H1 (cell line): ENCODE results near the gene IRF4. TPM values are rescaled to one million over a fixed set of nuclear protein-coding genes. Genes with fewer than 3 reads are reported as not detected.

ENCODE experiments used
- CTCF ChIA-PET: fragments of 300-600 bp; sonication (Branson Sonifier 250); formaldehyde crosslinking; loops from one replicate; lab custom pipeline; 2021; ENCODE audit not compliant: partially characterized antibody; lab: Charles Lee
- POLR2A ChIA-PET: fragments of 300-600 bp; sonication (Branson Sonifier 250); formaldehyde crosslinking; loops from one replicate; lab custom pipeline; 2021; ENCODE audit warnings: inconsistent platforms; ENCODE audit not compliant: partially characterized antibody; lab: Charles Lee
- DNase-seq, 2 experiments: peaks; one replicate each; pipeline versions ENCODE4 v3.0.0 to v3.0.0-alpha.2; 2010 to 2022; ENCODE audit warnings: low spot score in 2 of 2, low read depth in 1 of 2, mixed read lengths in 1 of 2
- FAIRE-seq: peaks from 2 replicates; lab custom pipeline; 2011; peaks lifted over from hg19 to GRCh38; lab: Jason Lieb, UNC
- H2AFZ ChIP-seq: 2 replicates; pipeline ENCODE4 v1.8.1; 2012; ENCODE audit warnings: low read length, inconsistent platforms
- H2AK5ac ChIP-seq: 2 replicates; pipeline ENCODE4 v1.6.1; 2013; ENCODE audit warnings: low read depth, low read length
- H2BK120ac ChIP-seq: replicated peaks from 2 replicates; pipeline ENCODE3; 2013; ENCODE audit warnings: low read depth, low read length, inconsistent platforms
- H2BK12ac ChIP-seq: 2 replicates; pipeline ENCODE4 v1.6.1; 2013; ENCODE audit warnings: low read depth, low read length
- H2BK15ac ChIP-seq: 2 replicates; pipeline ENCODE4 v1.6.1; 2013; ENCODE audit warnings: low read length
- H2BK20ac ChIP-seq: 2 replicates; pipeline ENCODE4 v1.6.1; 2013; ENCODE audit warnings: low read length
- H2BK5ac ChIP-seq: 2 replicates; pipeline ENCODE4 v1.6.1; 2013; ENCODE audit warnings: low read depth, low read length
- H3K14ac ChIP-seq: 2 replicates; pipeline ENCODE4 v1.6.1; 2013; ENCODE audit warnings: inconsistent platforms; ENCODE audit not compliant: insufficient read length
- H3K18ac ChIP-seq: 2 replicates; pipeline ENCODE4 v1.6.1; 2013; ENCODE audit warnings: low read length; ENCODE audit errors: extremely low read depth
- H3K23ac ChIP-seq: 2 replicates; pipeline ENCODE4 v1.6.1; 2013; ENCODE audit warnings: inconsistent platforms; ENCODE audit not compliant: insufficient read length
- H3K23me2 ChIP-seq: 2 replicates; pipeline ENCODE4 v1.6.1; 2013; ENCODE audit warnings: low read depth, low read length
- H3K27ac ChIP-seq: 2 replicates; pipeline ENCODE4 v1.6.1; 2011; ENCODE audit warnings: low read depth, low read length, inconsistent platforms
- H3K27me3 ChIP-seq, 4 experiments: replicated peaks in 1 of 4; 1 replicate in 1 of 4; 2 replicates in 3 of 4; pipeline versions ENCODE4 v1.6.1 to v1.8.1; 2011 to 2013; ENCODE audit warnings: low read length in 3 of 4, mild to moderate bottlenecking in 3 of 4, inconsistent platforms in 2 of 4, mixed read lengths in 2 of 4, moderate library complexity in 1 of 4; ENCODE audit not compliant: control insufficient read depth in 3 of 4, insufficient read depth in 3 of 4; ENCODE audit errors: extremely low read depth in 1 of 4
- H3K36me3 ChIP-seq, 4 experiments: 2 replicates each; pipeline versions ENCODE4 v1.6.1 to v1.8.1; 2011 to 2013; ENCODE audit warnings: mild to moderate bottlenecking in 4 of 4, low read length in 3 of 4, moderate library complexity in 2 of 4, control low read depth in 1 of 4, inconsistent platforms in 1 of 4; ENCODE audit not compliant: insufficient read depth in 4 of 4, control insufficient read depth in 2 of 4
- H3K4ac ChIP-seq: replicated peaks from 2 replicates; pipeline ENCODE3; 2013; ENCODE audit warnings: low read length, low read depth, mixed read lengths, inconsistent platforms; ENCODE audit not compliant: insufficient read length
- H3K4me1 ChIP-seq, 4 experiments: replicated peaks in 1 of 4; 1 replicate in 1 of 4; 2 replicates in 3 of 4; pipeline versions ENCODE4 v1.6.1 to v1.8.1; 2011 to 2013; ENCODE audit warnings: low read length in 3 of 4, inconsistent platforms in 2 of 4, mixed read lengths in 1 of 4; ENCODE audit not compliant: insufficient read depth in 4 of 4, control insufficient read depth in 3 of 4
- H3K4me2 ChIP-seq, 2 experiments: 2 replicates each; pipeline versions ENCODE4 v1.6.1 to v1.8.1; 2011 to 2013; ENCODE audit warnings: low read depth in 2 of 2, low read length in 2 of 2, control low read depth in 1 of 2, inconsistent platforms in 1 of 2, mild to moderate bottlenecking in 1 of 2; ENCODE audit not compliant: insufficient read depth in 1 of 2
- H3K4me3 ChIP-seq, 4 experiments: fragments of 200-600, 300-600 bp in 1 of 4; sonication (generic), shearing (Covaris generic), sonication (Bioruptor Twin) in 1 of 4; 2 replicates each; pipeline versions ENCODE4 v1.5.1 to v1.8.1; 2011 to 2016; ENCODE audit warnings: low read length in 4 of 4, low read depth in 3 of 4, control low read depth in 2 of 4, inconsistent platforms in 2 of 4, mild to moderate bottlenecking in 2 of 4, mixed read lengths in 1 of 4, moderate library complexity in 1 of 4; ENCODE audit not compliant: insufficient read depth in 2 of 4; ENCODE audit errors: extremely low read depth in 1 of 4
- H3K56ac ChIP-seq: replicated peaks from 2 replicates; pipeline ENCODE3; 2013; ENCODE audit warnings: low read depth, mild to moderate bottlenecking, mixed read lengths, low read length, inconsistent platforms; ENCODE audit not compliant: insufficient read length
- H3K79me1 ChIP-seq: 2 replicates; pipeline ENCODE4 v1.6.1; 2013; ENCODE audit warnings: low read depth, low read length, control low read depth
- H3K79me2 ChIP-seq, 2 experiments: 2 replicates each; pipeline versions ENCODE4 v1.6.1 to v1.8.1; 2012 to 2013; ENCODE audit warnings: low read length in 2 of 2, mild to moderate bottlenecking in 2 of 2, inconsistent platforms in 1 of 2; ENCODE audit not compliant: insufficient read depth in 2 of 2, control insufficient read depth in 1 of 2
- H3K9ac ChIP-seq, 4 experiments: replicated peaks in 1 of 4; 1 replicate in 1 of 4; 2 replicates in 3 of 4; pipeline versions ENCODE4 v1.6.1 to v1.8.1; 2011 to 2013; ENCODE audit warnings: low read depth in 3 of 4, low read length in 3 of 4, control low read depth in 2 of 4, mild to moderate bottlenecking in 2 of 4, moderate library complexity in 2 of 4, inconsistent platforms in 1 of 4; ENCODE audit errors: extremely low read depth in 1 of 4
- H3K9me3 ChIP-seq, 2 experiments: 2 replicates each; pipeline versions ENCODE4 v1.6.1 to v1.8.1; 2012 to 2013; ENCODE audit warnings: mild to moderate bottlenecking in 2 of 2, moderate library complexity in 2 of 2, control low read depth in 1 of 2, inconsistent platforms in 1 of 2, low read depth in 1 of 2, low read length in 1 of 2, mixed read lengths in 1 of 2; ENCODE audit not compliant: insufficient read depth in 2 of 2
- H4K20me1 ChIP-seq, 2 experiments: replicated peaks in 1 of 2; 2 replicates each; pipeline versions ENCODE3 to v1.8.1; 2011 to 2013; ENCODE audit warnings: inconsistent platforms in 2 of 2, low read length in 2 of 2, mild to moderate bottlenecking in 1 of 2; ENCODE audit not compliant: insufficient read depth in 2 of 2, control insufficient read depth in 1 of 2
- H4K5ac ChIP-seq: 2 replicates; pipeline ENCODE4 v1.6.1; 2013; ENCODE audit warnings: low read length, low read depth, mixed read lengths, inconsistent platforms; ENCODE audit not compliant: insufficient read length
- H4K8ac ChIP-seq: 2 replicates; pipeline ENCODE4 v1.8.0; 2013; ENCODE audit warnings: mild to moderate bottlenecking, moderate library complexity, low read length, inconsistent platforms; ENCODE audit not compliant: insufficient read depth; ENCODE audit errors: extremely low read depth
- H4K91ac ChIP-seq: replicated peaks from 2 replicates; pipeline ENCODE3; 2013; ENCODE audit warnings: low read length, mixed read lengths, inconsistent platforms; ENCODE audit not compliant: insufficient read length
- ATF2 ChIP-seq: IDR thresholded peaks from 2 replicates; pipeline ENCODE4 v1.6.1; 2012; ENCODE audit warnings: low read length, inconsistent platforms
- CBX5 ChIP-seq: fragments of 300-800, 300-1000 bp; sonication (generic); IDR thresholded peaks from 2 replicates; pipeline ENCODE4 v1.7.1; 2016; ENCODE audit warnings: antibody characterized with exemption, low read length, low read depth
- HDAC6 ChIP-seq: IDR thresholded peaks from one replicate; pipeline ENCODE4 v1.7.1; 2012; ENCODE audit warnings: low read depth, mild to moderate bottlenecking, inconsistent platforms, low read length, moderate library complexity
- JUND ChIP-seq: IDR thresholded peaks from 2 replicates; pipeline ENCODE4 v1.6.1; 2011; ENCODE audit warnings: mild to moderate bottlenecking, improper control_type of control experiment, low read length
- KDM4A ChIP-seq: IDR thresholded peaks from one replicate; pipeline ENCODE4 v1.7.1; 2012; ENCODE audit warnings: low read depth, mild to moderate bottlenecking, moderate library complexity, low read length, inconsistent platforms; ENCODE audit not compliant: severe bottlenecking
- MAFK ChIP-seq: IDR thresholded peaks from 2 replicates; pipeline ENCODE4 v1.6.1; 2012; ENCODE audit warnings: low read depth, mild to moderate bottlenecking, improper control_type of control experiment, low read length
- MAX ChIP-seq: IDR thresholded peaks from 2 replicates; pipeline ENCODE4 v1.6.1; 2012; ENCODE audit warnings: inconsistent platforms
- NRF1 ChIP-seq: IDR thresholded peaks from 2 replicates; pipeline ENCODE4 v1.6.1; 2011; ENCODE audit warnings: mild to moderate bottlenecking, low read depth, low read length, improper control_type of control experiment
- SRF ChIP-seq: IDR thresholded peaks from 2 replicates; pipeline ENCODE4 v1.6.1; 2011; ENCODE audit warnings: mild to moderate bottlenecking, low read depth, low read length, moderate library complexity
- WGBS, 2 experiments: shearing (Covaris generic) in 1 of 2; methylation state at CpG; one replicate each; pipeline versions ENCODE4 v1.1.6 to v1.1.7; 2013 to 2015; ENCODE audit warnings: low lambda C conversion rate in 2 of 2, mixed read lengths in 2 of 2, inconsistent platforms in 1 of 2, low coverage in 1 of 2, missing lambda C conversion rate in 1 of 2; ENCODE audit not compliant: insufficient replicate concordance in 2 of 2, insufficient coverage in 1 of 2, insufficient read length in 1 of 2; ENCODE audit errors: extremely low coverage in 1 of 2, missing lambda C conversion rate in 1 of 2; 5-methylcytosine and 5-hydroxymethylcytosine counted together
- polyA plus RNA-seq, 7 experiments: library from polyadenylated mRNA; depleted of rRNA in 3 of 7; stranded (reverse) in 5 of 7; unstranded in 2 of 7; fragments of >200 nt in 5 of 7; fragments of 200-250 nt in 2 of 7; gene quantifications; 1 replicate in 5 of 7; 2 replicates in 1 of 7; 4 replicates in 1 of 7; pipeline versions ENCODE4 v1.2.1 to v1.2.3, GENCODE V29; 2011 to 2013; ENCODE audit warnings: missing spikeins in 2 of 7, mixed read lengths in 2 of 7
- total RNA-seq: library from RNA; stranded (reverse); fragmentation: NEBNext Ultra II Directional; extraction: Animal tissue kit (Norgen Biotek cat#: 25700); gene quantifications from 2 replicates; pipeline ENCODE4 v1.2.1, GENCODE V29; 2021

Gene IRF4
- total and polyA plus RNA-seq, 2 of the 8 experiments (the other 6 are each of a cell fraction or from before 2014, with no cell fraction given), result 0.77 to 2.1 TPM

GRCh38 chr6:401994-402640, 10.6 kb downstream of the IRF4 start:
- H3K4me3 ChIP-seq, result no peak overlapping the region

More at GRCh38 chr6:401994-402640, 10.6 kb downstream of the IRF4 start:
- Histone ChIP-seq H3K27ac (no peak overlapping the region), H4K5ac (no peak overlapping the region), H2BK120ac (no peak overlapping the region), H3K18ac (no peak overlapping the region), H3K79me2 (no peaks in the 10 kb centered on the region), H3K4me1 (no peaks in the 10 kb centered on the region), H4K91ac (no peak overlapping the region), H3K23ac (no peak overlapping the region), H2BK15ac (no peak overlapping the region), H3K9ac (no peak overlapping the region), H2BK5ac (no peak overlapping the region), H2BK20ac (no peak overlapping the region), H3K36me3 (no peaks in the 10 kb centered on the region; a peak in 1 of 8 replicates), H3K9me3 (no peaks in the 10 kb centered on the region), H3K4me2 (no peak overlapping the region), H3K4ac (no peak overlapping the region), H4K20me1 (no peaks in the 10 kb centered on the region), H3K79me1 (no peaks in the 10 kb centered on the region), H3K14ac (no peak overlapping the region), H2AK5ac (no peak overlapping the region), H3K27me3 (no peaks in the 10 kb centered on the region), H2AFZ (no peak overlapping the region), H2BK12ac (no peak overlapping the region), H3K56ac (no peak overlapping the region), H4K8ac (no peak overlapping the region), H3K23me2 (no peaks in the 10 kb centered on the region)
- FAIRE-seq, result no peak
- 87% methylated on average over 14 of the region's 14 CpGs; no CpG with 5 or more reads in 1 of the 2 experiments for WGBS, 2 experiments
- ChIA-PET POLR2A (interaction anchor here (1.2 to 1.4 kb wide), 2 partner anchors 10 to 11 kb away, joined by 4 to 6 read pairs; partner anchors contain the start of gene IRF4), CTCF (interaction anchor here (0.7 to 1.4 kb wide), 4 partner anchors 8 to 18 kb away, joined by 3 to 5 read pairs (median 3); no protein-coding TSS in a partner anchor)
- TF ChIP-seq KDM4A, result no peak
- no peak for TF ChIP-seq HDAC6
- no peak for TF ChIP-seq ATF2
- TF ChIP-seq MAFK, result no peak
- no peak for TF ChIP-seq NRF1
- no peak for TF ChIP-seq MAX
- TF ChIP-seq SRF, result no peak
- TF ChIP-seq CBX5, result no peak
- no peak for TF ChIP-seq JUND
- no peak for DNase-seq
